Hindlimb muscle (tissue), 1 donor: ENCODE results near the gene ATRIP. TPM values are rescaled to one million over a fixed set of nuclear protein-coding genes. Genes with fewer than 3 reads are reported as not detected.
"Not testable (repeated sequence)": the region's sequence is repeated elsewhere in the genome, so short reads cannot be mapped to it uniquely, and the experiment has no call there.

Experiments used
- DNase-seq: peaks from one replicate; pipeline ENCODE4 v3.0.0-alpha.2; 2013
- polyA plus RNA-seq: library from polyadenylated mRNA; unstranded; fragments of 120-200 nt; gene quantifications from one replicate; pipeline ENCODE4 v1.2.1, GENCODE V29; 2013; ENCODE audit not compliant: insufficient read length

Gene ATRIP
- 7.6 TPM for polyA plus RNA-seq

DNA sequence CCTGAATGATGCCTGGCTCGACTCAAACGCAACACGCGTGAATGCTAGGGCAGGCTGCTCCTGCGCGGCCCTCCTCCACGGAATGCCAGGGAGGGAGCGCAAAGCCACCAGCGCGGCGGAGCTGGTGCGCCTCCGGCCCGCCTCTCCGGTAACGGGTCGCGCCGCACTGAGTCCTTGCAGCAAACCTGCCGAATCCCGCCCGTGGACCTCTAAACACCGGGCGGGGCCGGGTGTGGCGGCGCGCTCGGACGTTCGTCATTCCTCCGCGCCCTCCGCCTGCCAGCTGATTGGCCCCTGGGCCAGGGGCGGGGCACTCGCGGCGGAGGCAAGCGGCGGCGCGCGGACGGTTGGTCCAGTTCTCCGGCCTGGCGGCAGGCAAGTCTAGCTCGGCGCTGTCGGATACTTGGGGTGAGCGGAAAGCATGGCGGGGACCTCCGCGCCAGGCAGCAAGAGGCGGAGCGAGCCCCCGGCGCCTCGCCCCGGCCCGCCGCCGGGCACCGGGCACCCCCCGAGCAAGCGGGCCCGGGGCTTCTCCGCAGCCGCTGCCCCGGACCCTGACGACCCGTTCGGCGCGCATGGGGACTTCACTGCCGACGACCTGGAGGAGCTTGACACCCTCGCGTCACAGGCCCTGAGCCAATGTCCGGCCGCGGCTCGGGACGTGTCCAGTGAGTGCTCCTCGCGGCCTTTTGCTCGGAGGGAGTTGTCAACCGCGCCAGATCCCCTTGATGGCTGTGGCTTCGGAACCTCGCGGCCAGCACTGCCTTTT lies at the start of gene ATRIP:
TSS of gene ATRIP (plus strand) at position 313 of the 769 bp plus-strand sequence. CDS start at position 422, 109 bp downstream.
- peak; percentile 90 for DNase-seq

DNA sequence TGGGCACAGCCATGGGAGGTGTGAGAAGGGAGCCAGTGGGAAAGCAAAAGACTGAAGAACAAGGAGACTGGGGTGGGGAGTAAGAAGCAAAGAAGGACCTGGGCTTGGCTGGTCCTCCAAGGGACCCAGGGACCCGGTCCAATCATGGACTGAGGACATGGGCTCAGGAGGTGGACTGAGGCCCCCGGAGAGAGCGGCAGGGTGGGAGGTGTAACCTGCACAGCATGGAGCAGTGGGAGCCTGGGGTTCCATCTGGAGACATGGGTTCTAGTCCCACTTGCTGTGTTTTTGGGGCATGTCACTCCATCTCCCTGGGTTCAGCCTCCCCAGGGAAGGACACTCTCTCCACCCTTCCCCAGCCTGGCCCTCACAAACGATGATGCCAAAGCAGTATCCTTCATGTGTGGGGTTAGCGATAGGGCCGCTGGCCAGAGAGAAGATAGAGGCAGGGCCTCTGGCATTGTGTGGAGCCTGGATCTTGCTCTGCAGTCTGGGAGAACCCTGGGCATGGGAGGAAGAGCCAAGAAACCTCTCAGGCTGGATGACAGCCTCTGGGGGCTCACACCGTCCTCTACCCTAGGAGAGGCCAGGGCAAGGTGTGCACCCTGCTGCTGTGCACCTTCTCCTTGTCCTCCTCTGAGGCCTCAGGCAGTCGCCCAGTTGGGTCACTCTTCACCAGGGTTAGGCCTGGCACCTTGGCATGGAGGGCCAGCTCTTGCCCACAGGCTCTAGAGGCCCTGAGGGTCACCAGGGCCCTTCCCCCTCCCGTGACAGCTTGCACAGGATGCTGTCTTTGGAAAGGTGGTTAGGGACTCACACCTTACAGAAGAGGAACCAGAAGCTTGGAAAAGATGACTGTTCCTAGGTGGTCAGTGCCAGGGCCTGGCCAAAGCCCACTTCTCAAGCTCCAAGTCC lies 48.5 kb upstream of the ATRIP start:
- DNase-seq: no peak

DNA sequence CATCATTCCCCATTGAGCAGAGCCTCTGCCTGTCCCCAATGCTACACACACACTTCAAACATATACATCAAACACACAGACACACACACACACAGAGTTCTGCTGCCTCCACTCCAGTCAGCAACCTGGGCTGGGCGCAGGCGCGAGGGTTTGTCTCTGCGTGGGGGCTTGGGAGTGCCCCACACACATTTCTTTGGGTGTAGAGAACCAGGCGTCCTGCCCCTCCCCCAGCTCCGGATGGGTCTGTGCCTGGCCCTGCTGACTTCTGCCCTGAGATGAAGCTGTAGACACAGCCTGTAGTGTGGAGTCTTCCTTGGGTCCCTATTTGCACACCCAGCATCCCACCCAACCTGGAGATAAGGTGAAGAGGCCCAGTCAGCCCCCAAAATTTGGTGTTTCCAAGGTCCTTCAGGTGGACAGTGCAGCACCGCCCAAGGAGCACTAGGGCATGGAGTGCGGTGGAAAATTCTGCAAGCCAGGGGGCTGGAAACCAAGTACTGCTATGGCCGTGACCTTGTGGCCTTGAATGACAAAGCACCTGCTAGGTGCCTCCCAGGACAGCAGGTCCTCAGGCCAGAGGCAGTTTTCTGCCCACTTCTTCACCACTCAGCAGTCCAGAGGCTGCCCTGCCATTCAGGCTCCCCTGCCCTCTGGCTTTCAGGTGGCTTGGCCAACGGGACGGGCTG lies 47.7 kb upstream of the ATRIP start:
- no peak for DNase-seq

DNA sequence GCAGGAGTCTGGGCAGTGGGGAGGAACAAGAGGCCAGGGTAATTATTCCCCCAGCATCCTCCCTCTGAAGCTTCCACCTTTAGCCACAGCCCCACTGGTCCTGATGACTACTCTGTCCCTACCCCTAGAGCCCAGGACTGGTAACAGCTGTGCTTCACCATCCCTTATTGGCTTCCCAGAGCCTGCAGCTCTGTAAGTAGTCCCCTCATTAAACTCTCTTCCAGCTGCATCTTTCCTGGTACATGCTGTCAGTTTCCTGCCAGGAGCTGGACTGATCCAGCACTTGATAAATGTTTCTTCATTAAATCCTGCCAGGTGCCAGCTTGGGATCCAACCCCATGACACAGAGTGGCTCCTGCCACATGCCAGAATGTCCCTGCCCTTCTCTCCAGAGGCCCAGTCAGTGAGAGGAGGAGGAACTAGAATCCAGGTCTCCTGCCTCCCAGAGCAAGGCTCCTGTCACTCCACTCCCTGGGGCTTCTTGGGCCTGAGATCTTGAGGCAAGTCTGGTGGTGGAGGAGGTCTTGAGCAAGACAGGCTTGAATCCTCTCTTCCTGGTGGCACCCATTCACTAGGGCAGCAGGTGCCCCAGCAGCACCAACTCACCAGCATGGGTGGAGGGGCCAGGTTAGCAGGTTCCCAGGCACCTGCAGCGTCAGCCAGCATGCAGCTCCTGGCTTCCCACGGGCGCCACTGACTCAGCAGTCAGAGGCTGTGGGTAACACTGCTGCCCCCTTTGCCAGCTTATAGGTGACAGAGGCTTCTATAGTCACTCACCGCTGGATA lies 47.0 kb upstream of the ATRIP start:
- DNase-seq: no peak

DNA sequence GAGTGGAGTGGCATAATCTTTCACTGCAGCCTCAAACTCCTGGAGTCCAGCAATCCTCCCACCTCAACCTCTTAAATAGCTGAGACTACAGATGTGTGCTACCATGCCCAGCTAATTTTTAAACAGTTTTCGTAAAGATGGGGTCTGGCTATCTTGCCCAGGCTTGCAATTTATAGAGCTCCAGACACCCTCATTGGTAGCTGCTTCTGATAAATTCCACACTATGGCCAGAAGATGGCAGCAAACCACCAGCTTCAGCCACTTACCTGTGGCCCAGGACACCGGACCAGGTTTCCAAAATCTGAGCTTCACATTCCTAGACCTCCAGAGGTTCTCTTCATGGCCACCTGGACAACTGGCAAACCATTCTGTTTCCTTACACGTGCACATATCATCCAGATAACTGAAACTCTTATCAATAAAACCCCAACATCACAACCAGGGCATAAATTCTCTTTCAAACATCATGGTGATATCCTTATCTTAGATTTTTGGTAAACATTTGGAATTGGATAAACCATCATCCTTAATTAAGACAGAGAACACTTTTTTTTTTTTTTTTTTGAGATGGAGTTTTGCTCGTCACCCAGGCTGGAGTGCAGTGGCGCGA lies 45.6 kb upstream of the ATRIP start:
- DNase-seq: peak; percentile 47

DNA sequence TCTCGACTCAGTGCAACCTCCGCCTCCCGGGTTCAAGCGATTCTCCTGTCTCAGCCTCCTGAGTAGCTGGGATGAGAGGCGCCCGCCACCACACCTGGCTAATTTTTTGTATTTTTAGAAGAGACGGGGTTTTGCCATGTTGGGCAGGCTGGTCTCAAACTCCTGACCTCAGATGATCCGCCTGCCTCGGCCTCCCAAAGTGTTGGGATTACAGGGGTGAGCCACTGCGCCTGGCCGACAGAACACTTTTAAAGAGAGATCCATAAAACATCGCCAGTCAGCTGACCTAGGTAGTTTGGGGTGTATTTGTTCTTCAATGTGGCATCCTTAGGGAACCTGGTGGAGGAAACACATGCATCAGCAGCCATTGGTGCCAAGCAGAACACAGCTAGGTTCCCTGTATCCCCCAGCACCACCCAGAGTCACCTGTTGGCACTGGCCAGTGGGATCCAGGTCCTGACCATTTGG lies 45.1 kb upstream of the ATRIP start:
- not testable (repeated sequence) for DNase-seq

DNA sequence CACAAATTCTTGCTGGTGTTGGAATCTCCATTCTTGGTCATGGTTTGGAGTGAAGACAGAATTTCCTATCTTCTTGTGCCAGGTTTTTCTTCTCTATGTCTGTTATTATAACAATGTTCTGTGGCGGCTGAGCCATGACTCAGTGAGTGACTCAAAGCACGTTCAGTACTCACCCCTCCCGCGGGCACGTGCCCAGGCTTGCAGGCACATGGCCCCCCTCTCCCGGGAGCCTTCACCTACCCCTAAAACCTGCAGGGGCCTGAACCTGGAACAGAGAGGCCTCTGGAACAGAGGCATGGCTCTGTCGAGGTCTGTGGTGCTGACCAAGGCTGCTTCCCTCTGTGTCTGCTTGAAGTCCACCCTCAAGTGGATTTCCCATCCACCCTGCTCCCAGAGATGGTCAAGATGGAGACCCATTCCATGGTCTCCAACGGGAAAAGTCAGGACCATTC lies 44.2 kb upstream of the ATRIP start:
- DNase-seq: peak; percentile 17

DNA sequence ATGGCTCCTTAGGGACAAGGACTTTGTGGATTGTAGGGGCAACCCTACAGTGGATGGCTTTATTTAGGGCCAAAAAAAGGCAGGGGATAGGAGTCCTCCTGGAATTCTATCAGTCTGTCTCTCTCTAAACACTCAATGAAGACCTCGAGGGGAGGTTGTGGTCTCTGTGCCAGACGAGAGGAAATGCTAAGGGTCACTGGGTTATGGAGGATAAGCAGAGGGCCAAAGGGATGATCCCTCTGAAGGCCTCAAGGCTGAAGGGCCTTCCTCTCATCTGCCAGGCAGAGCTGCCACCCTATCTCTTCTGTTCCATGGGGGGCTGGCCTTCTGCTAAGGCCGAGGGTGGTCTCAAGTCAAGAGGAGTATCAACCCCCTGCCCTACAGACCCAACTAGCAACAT lies 43.6 kb upstream of the ATRIP start:
- DNase-seq: no peak

DNA sequence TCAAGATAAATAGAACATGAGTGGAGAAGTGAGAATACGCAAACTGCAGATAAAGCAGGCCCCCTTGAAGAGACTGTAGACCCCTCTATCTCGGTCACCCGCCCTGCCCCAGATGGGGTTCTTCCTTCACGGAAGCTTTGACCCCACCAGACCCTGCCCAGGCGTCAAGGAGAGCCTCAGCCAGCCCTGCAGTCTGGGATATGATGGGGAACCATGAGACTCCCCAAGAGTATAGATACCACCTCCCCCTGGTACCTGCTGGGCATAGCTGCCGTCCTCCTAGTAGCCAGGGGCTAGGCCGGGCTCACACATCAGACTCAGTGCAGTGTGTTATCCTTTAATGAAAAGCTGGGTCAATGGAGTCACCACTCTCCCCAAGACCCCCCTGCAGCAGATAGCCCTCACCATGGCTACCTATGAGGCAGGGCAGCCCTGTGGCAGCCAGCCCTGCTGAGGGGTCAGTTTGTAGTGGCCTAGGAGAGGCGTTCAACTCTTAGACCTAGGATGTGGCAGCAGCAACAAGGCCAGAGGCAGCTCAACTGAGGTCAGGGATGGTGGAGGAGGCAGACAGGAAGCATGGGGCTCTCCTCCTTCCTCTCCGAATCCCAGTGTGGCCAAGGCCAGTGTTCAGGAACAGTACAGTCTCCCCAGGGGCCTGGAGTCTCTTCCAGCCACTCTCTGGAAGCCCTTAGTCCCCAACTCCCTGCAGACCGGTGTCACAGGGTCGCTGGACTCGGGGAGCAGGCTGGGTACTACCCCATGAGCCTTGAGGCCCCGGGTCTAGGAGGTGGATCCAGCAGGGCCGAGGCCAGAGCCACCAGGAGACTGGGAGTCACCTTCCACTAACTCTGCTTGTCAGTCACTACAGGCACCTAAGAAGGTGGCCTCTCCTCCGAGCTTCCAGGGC lies 42.8 kb upstream of the ATRIP start:
- DNase-seq: no peak

DNA sequence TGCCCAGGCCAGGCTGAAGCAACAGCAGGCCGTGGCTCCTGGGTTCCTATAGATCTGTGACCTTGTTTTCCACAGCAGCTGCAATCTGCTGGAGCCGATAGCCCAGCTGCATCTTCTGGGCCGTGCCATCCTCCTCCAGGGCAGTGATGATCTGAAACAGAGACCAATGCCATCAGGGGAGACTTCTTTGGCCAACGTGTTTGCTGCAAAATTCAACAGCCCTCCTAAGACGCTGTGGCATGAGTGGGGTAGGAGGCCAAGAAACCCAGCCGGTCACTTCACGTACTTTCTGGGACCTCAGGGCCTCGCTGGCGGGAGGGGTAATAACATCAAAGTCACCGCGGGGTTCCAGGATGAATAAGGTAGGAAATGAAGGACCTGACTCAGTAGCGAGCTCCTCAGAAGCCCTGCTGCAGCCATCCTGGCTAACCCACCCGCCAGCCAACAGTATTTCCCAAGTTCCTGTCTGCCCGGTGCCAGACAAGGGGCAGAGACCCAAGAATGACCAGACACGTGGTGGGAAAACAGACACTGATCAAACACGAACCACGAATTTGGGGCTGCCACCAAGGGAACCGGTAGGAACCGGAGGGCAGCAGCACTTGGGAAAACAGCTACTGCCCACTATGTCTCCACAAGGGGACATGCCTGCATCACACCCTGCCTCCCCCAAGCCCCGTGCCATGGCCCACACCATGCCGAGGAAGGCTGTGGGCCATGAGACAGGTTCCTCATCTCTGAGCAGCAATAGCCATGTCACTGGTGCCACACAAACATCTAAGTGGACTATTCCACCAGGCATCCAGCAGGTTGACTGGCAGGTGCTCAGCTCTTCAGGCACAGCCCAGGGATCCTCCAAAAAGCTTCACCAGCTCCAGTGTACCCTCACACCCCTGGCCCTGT lies 41.8 kb upstream of the ATRIP start:
- DNase-seq: no peak

DNA sequence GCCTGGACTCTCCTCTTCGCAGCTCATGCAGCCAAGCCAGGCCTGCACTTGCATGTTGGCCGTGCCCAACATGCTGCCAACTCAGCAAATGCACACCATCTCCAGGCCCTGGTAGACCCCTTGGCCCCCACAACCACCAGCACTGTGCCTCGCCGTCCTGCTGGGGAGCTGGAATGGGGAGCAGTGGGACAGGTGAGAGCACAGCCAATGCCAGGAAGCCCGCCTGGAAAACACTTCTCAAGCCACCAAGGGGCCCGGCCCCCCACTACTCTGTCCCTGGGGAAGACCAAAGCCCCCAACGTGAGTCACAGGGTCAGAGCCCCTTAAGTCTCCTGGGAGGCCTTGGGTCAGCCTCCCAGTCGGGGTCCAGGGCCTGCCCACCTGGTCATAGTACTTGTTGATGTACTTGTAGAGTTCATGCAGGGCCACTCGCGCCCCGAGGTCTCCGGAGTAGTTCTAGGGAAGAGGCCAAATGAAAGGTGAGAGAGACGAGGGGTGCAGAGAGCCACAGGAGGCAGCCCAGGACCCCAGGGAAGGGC lies 41.1 kb upstream of the ATRIP start:
- DNase-seq: no peak

DNA sequence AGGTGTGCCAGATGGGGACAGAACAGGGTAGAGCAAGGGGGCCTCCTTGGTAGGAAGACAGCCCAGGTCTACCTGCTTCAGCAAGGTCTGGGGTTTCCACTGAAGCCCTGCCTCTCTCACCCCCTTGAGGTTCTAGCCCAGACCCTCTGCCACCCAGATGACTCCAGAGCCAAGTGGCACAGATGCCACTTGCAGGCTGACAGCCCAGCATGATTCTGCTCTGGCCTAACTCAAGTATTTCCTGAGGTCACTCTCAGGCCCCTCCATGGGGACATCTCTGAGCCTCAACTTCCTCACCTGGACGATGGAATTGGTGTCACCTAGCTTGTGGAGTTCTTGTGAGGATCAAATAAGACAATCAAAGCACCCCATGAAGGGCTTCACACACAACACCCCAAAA lies 40.6 kb upstream of the ATRIP start:
- no peak for DNase-seq

DNA sequence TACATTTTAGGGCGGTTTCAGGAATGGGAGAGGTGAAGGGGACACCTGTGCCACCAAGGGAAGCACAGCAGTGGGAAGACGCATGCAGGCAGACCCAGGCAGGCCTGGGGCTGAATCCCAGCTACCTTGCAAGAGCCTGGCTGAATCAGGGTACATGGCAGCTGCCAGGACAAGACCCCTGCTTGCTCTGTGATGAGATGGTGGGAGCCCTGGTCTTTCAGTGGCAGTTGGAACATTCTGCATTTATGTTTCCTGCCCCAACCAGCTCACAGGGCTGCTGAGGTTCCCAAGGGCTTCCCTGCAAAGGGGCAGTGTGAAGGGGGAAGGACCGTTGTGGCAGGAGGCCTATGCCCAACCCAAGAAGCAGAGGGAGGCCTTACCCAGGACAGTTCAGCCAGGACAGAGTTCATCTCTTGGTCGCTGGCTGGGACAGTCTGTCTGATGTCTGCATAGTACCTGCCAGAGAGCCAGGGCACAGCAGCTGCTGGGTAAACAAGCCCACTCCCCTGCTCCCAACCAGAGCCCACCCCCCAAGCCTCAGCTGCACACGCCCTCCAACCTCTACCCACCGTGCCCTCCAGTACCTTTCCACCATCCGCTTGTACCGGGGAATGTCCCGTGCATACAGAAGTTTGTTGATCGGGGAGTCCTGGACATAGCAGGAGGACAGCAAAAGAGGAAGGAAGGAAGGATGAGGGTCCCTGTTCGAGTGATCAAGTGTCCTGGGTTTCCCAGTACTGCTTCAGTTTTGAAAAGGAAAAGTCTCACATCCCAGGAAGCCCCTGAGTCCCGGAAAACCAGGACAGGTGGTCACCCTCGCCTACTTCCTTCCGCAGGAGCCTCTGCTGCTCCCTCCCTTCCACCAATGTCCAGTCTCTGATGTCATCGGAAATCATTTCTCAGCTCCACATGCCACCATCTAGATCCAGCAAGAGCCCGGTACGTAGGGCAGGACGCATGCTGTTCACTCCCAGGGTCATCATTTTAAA lies 39.8 kb upstream of the ATRIP start:
- DNase-seq: no peak

DNA sequence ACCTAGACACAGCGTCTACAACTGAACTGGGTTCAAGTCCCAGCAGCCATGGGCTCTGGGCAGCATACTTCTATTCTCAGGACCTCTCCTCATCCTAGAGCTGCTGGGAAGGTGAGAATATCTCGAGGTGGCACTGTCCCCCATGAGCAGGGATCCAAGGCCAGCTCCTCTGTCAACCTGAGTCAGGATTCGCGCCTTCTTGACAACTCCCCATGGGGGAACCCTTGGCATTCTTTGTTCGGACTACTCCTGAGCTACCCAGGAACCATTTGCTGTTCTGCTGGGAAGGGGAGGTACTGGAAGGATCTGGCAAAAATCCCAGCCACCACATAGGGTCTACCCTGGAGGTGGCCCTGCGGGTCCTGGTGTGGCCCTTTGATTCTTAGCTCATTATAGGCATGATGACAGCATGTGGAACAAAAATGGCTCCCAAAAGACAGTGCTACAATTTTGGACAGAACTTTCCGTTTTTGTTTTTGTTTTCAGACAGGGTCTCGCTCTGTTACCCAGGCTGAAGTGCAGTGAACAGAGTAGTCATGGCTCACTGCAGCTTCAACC lies 38.9 kb upstream of the ATRIP start:
- no peak for DNase-seq

DNA sequence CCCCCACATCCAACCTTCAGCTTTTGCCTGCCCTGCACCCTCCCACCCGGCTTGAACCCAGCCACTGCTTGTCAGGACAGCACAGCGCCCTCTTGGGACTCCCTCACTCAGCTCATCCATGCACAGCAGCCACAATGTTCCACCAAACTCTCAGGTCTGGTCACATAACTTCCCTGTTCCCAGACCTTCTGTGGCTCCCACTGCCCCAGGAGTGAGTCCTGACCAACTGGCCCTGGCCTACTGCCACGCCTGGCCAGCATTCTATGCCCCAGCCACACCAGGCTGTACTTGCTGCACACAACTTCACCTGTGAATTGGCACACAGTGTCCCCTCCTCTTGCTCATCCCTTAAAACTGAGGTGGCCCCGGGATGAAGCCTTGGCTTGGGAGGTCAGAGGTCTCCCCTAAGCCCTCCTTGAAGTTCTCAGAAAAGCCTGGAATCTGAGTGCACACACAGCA lies 37.7 kb upstream of the ATRIP start:
- DNase-seq: no peak

DNA sequence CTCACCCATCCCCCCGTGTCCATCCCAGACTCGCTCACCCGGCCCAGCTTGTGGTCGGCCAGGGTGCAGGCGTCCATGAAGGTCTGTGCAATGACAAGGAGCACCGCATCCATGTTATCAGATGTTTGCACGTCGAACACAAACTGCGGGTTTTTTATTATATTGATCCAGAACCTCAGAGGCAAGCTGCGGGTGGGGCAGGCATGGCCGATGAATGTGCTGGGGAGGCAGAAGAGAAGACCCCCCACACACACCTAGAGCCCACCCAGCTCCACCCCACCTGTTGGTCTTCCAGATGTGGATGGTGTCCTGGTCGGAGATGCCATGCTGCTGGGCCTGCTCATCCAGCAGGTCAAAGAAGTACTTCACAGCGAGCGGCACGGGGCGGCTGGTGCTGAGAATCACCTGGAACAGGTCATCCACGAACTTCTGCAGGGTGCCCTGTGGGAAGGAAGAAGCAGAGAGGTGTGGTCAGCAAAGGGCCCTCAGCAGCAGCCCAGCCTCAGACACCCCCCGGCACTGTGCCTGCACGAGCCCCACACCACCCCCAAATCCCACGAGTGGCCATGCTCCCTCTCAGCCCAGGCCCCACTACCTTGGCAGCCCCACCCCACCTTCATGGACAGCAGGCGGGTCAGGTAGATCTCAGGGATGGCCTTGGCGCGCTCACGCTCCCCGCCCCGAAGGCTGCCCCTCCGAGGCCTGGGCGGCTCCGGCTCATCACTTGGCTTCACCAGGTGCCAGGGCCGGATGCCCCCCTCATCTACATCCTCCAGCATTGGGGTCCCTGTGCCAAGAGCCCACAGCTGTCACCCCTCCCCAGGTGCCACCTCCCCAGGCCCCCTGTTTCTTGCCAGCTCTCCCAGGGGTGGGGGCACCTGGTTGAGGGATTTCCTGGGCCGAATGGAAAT lies 37.0 kb upstream of the ATRIP start:
- DNase-seq: no peak
